Measurements from ENCODE around the gene SBK3.

Gene SBK3

GRCh38 chr19:55550321-55550650 is 4.9 kb upstream of the SBK3 start:
- peaks cover 96% of the 10 kb centered on the region for H3K27me3 ChIP-seq (replicated peaks; ENCODE audit: insufficient read depth, low read length)
- no peaks in the 10 kb centered on the region for H3F3A ChIP-seq (ENCODE audit: insufficient read depth, low read length)
- no peak overlapping the region for H3K4me3 ChIP-seq (ENCODE audit: low read length)
- no peaks in the 10 kb centered on the region for H3K36me3 ChIP-seq (replicated peaks; ENCODE audit: insufficient read depth, low read length)
- no peaks in the 10 kb centered on the region for H3K79me2 ChIP-seq (ENCODE audit: low read length)
- no peak overlapping the region for H3K9ac ChIP-seq (ENCODE audit: low read length)
- H3K27ac ChIP-seq (ENCODE audit: low read length), result no peak overlapping the region
- H4K20me1 ChIP-seq (ENCODE audit: insufficient read depth, low read length), result no peaks in the 10 kb centered on the region
- H3K9me3 ChIP-seq (replicated peaks; ENCODE audit: insufficient read depth, low read length), result no peaks in the 10 kb centered on the region
- no peak overlapping the region for H2AFZ ChIP-seq (ENCODE audit: low read length)
- no peaks in the 10 kb centered on the region for H3K4me1 ChIP-seq (ENCODE audit: low read length)
- no peak overlapping the region for H3K4me2 ChIP-seq (ENCODE audit: low read depth, low read length)
- no peaks in the 10 kb centered on the region for H3K9me2 ChIP-seq (replicated peaks; ENCODE audit: insufficient read depth, low read length)
- TF ChIP-seq EZH2 (optimal IDR thresholded peaks at IDR 0.05; ENCODE audit: low read depth, low read length), result no peak
- TF ChIP-seq CTCF (IDR thresholded peaks at IDR 0.05; ENCODE audit: low read length), result no peak
- TF ChIP-seq EZH2phosphoT487 (IDR thresholded peaks at IDR 0.05; ENCODE audit: low read length), result no peak; the same call in 1 of the 2 replicates
- no peak for DNase-seq

- Histone ChIP-seq H3K4me2 (ENCODE audit: low read depth, low read length) (no peak overlapping the region), H3K9me3 (replicated peaks; ENCODE audit: insufficient read depth, low read length) (no peaks in the 10 kb centered on the region), H3K27me3 (replicated peaks; ENCODE audit: insufficient read depth, low read length) (peaks cover 96% of the 10 kb centered on the region), H3K27ac (ENCODE audit: low read length) (no peak overlapping the region), H3K9ac (ENCODE audit: low read length) (no peak overlapping the region), H4K20me1 (ENCODE audit: insufficient read depth, low read length) (no peaks in the 10 kb centered on the region), H3K4me3 (ENCODE audit: low read length) (no peak overlapping the region), H3K36me3 (replicated peaks; ENCODE audit: insufficient read depth, low read length) (no peaks in the 10 kb centered on the region), H2AFZ (ENCODE audit: low read length) (no peak overlapping the region), H3K79me2 (ENCODE audit: low read length) (no peaks in the 10 kb centered on the region), H3K4me1 (ENCODE audit: low read length) (no peaks in the 10 kb centered on the region), H3K9me2 (replicated peaks; ENCODE audit: insufficient read depth, low read length) (no peaks in the 10 kb centered on the region), H3F3A (ENCODE audit: insufficient read depth, low read length) (no peaks in the 10 kb centered on the region)
- DNase-seq, result no peak
- TF ChIP-seq CTCF (IDR thresholded peaks at IDR 0.05; ENCODE audit: low read length), result no peak
- peak; percentile 85 for TF ChIP-seq EZH2 (optimal IDR thresholded peaks at IDR 0.05; ENCODE audit: low read depth, low read length)
These were observed 4.4 kb upstream of the SBK3 start for GRCh38 chr19:55549500-55550320.

- Histone ChIP-seq H3K79me2 (ENCODE audit: low read length) (no peaks in the 10 kb centered on the region), H3K27ac (ENCODE audit: low read length) (no peak overlapping the region), H3F3A (ENCODE audit: insufficient read depth, low read length) (no peaks in the 10 kb centered on the region), H3K36me3 (replicated peaks; ENCODE audit: insufficient read depth, low read length) (no peaks in the 10 kb centered on the region), H3K4me2 (ENCODE audit: low read depth, low read length) (no peak overlapping the region), H3K9me3 (replicated peaks; ENCODE audit: insufficient read depth, low read length) (no peaks in the 10 kb centered on the region), H3K27me3 (replicated peaks; ENCODE audit: insufficient read depth, low read length) (peaks cover 89% of the 10 kb centered on the region), H3K9me2 (replicated peaks; ENCODE audit: insufficient read depth, low read length) (no peaks in the 10 kb centered on the region), H2AFZ (ENCODE audit: low read length) (no peak overlapping the region), H3K4me1 (ENCODE audit: low read length) (no peaks in the 10 kb centered on the region), H4K20me1 (ENCODE audit: insufficient read depth, low read length) (no peaks in the 10 kb centered on the region), H3K9ac (ENCODE audit: low read length) (no peak overlapping the region), H3K4me3 (ENCODE audit: low read length) (no peak overlapping the region)
- no peak for DNase-seq
- TF ChIP-seq EZH2phosphoT487 (IDR thresholded peaks at IDR 0.05; ENCODE audit: low read length), result no peak
- no peak for TF ChIP-seq EZH2 (optimal IDR thresholded peaks at IDR 0.05; ENCODE audit: low read depth, low read length)
- TF ChIP-seq CTCF (IDR thresholded peaks at IDR 0.05; ENCODE audit: low read length), result no peak
These were observed 1.7 kb upstream of the SBK3 start for GRCh38 chr19:55546822-55547614.
